HepG2 (cell line): ENCODE measurements around the gene GPBAR1. TPM values are rescaled to one million over a fixed set of nuclear protein-coding genes. Genes with fewer than 3 reads are reported as not detected.

Experiments
- FLYWCH1 ChIP-seq: sonication (generic); formaldehyde crosslinking; IDR thresholded peaks from 2 replicates; pipeline ENCODE4 v1.8.1; 2023; ENCODE audit warnings: mild to moderate bottlenecking, missing genetic modification reagents
- LCORL ChIP-seq, 2 experiments: fragments of 450-650 bp in 1 of 2; sonication (generic) in 1 of 2; formaldehyde crosslinking in 1 of 2; IDR thresholded peaks; 2 replicates each; pipeline versions ENCODE4 v1.5.0 to v1.6.1; 2017 to 2020; ENCODE audit warnings: antibody characterized with exemption in 1 of 2, missing genetic modification reagents in 1 of 2
- MEF2D ChIP-seq: sonication (generic); formaldehyde crosslinking; IDR thresholded peaks from 2 replicates; pipeline ENCODE4 v1.5.1; 2020; ENCODE audit warnings: mild to moderate bottlenecking, missing genetic modification reagents
- NONO ChIP-seq, 2 experiments: fragments of 450-650 bp in 1 of 2; sonication (generic) in 1 of 2; formaldehyde crosslinking in 1 of 2; IDR thresholded peaks in 1 of 2; conservative IDR thresholded peaks in 1 of 2; 2 replicates each; pipeline versions ENCODE4 v1.6.1 to v1.8.0; 2017 to 2022; ENCODE audit warnings: mild to moderate bottlenecking in 1 of 2, missing genetic modification reagents in 1 of 2, moderate library complexity in 1 of 2
- RAD51 ChIP-seq: fragments of 450-650 bp; IDR thresholded peaks from 2 replicates; pipeline ENCODE4 v1.6.1; 2016; ENCODE audit warnings: borderline replicate concordance
- RARA ChIP-seq: IDR thresholded peaks from 2 replicates; pipeline ENCODE4 v1.6.1; 2016; ENCODE audit warnings: missing genetic modification reagents, missing compliant biosample characterization
- ZNF12 ChIP-seq: sonication (generic); formaldehyde crosslinking; IDR thresholded peaks from 2 replicates; pipeline ENCODE4 v1.5.0; 2020; ENCODE audit warnings: missing genetic modification reagents
- ZNF713 ChIP-seq: sonication (generic); formaldehyde crosslinking; IDR thresholded peaks from 2 replicates; pipeline ENCODE4 v1.4.0; 2020; ENCODE audit warnings: mild to moderate bottlenecking, missing genetic modification reagents
- ZNF841 ChIP-seq: sonication (generic); formaldehyde crosslinking; IDR thresholded peaks from 2 replicates; pipeline ENCODE4 v1.8.1; 2023; ENCODE audit warnings: missing genetic modification reagents, borderline replicate concordance
- ZNF883 ChIP-seq: sonication (generic); formaldehyde crosslinking; IDR thresholded peaks from 2 replicates; pipeline ENCODE4 v1.5.1; 2020; ENCODE audit warnings: mild to moderate bottlenecking, missing genetic modification reagents; ENCODE audit errors: not compliant biosample characterization
- ZSCAN29 ChIP-seq: sonication (generic); formaldehyde crosslinking; conservative IDR thresholded peaks from 2 replicates; pipeline ENCODE4 v1.4.0; 2020; ENCODE audit warnings: mild to moderate bottlenecking, missing genetic modification reagents
- ZSCAN9 ChIP-seq: IDR thresholded peaks from 2 replicates; pipeline ENCODE4 v1.6.1; 2016; ENCODE audit warnings: borderline replicate concordance
- polyA plus RNA-seq, 8 experiments: library from polyadenylated mRNA; depleted of rRNA in 3 of 8; stranded (reverse) in 7 of 8; unstranded in 1 of 8; fragments of >200 nt; fragmentation: Illumina TruSeq in 4 of 8; extraction: Trizol in 4 of 8; gene quantifications; 2 replicates each; pipeline versions ENCODE4 v1.2.1 to v1.2.3, GENCODE V29; 2011 to 2016; ENCODE audit warnings: low read depth in 4 of 8, missing spikeins in 1 of 8, mixed read lengths in 1 of 8; ENCODE audit not compliant: insufficient read depth in 1 of 8
- total RNA-seq, 5 experiments: library from RNA; depleted of rRNA; stranded (reverse); fragments of >200 nt; fragmentation: Illumina TruSeq; extraction: Trizol; gene quantifications; 2 replicates each; pipeline ENCODE4 v1.2.3, GENCODE V29; 2016; ENCODE audit warnings: low read depth in 1 of 5
- TF ChIP-seq, protein P1 (sequence below): sonication (generic); formaldehyde crosslinking; IDR thresholded peaks from 2 replicates; pipeline ENCODE4 v1.9.0; 2021; ENCODE audit warnings: missing genetic modification reagents, borderline replicate concordance
- TF ChIP-seq, protein P2 (sequence below): sonication (generic); formaldehyde crosslinking; IDR thresholded peaks from 2 replicates; pipeline ENCODE4 v1.4.0; 2020; ENCODE audit warnings: missing genetic modification reagents, borderline replicate concordance
- TF ChIP-seq, protein P3 (sequence below): sonication (generic); formaldehyde crosslinking; IDR thresholded peaks from 2 replicates; pipeline ENCODE4 v1.4.0; 2020; ENCODE audit warnings: missing genetic modification reagents

GPBAR1 gene
- total and polyA plus RNA-seq, 2 of the 13 experiments (the other 11 are each of a cell fraction or from before 2014, with no cell fraction given): 0.05 to 0.09 TPM

DNA sequence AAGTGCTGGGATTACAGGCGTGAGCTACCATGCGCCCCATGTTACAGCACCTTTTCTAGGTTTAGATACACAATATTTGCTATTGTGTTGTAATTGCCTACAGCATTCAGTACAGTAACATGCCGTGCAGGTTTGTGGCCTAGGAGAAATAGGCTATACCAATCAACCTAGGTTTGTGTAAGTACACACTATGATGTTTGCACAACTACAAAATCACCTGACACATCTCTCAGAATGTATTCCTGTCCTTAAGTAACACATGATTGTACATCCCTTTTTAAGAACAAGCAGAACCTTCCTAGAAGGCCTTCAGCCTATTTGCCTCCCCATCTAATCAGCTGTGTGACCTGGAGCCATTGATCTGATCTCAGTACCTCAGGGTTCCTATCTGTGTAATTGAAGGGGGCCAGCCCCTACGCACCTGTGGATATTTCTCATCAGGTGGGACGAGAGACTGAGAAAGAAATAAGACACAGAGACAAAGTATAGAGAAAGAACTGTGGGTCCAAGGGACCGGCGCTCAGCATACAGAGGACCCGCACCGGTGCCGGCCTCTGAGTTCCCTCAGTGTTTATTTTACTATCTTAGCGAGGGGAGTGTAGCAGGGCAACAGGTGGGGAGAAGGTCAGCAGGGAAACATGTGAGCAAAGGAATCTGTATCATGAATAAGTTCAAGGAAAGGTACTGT is 50.2 kb downstream of the GPBAR1 start (continued):
- TF ChIP-seq FLYWCH1 (CRISPR knock-in tag) (no peak), ZNF883 (CRISPR knock-in tag) (no peak), ZNF713 (no peak), ZSCAN9 (no peak; the same call in 1 of the 2 replicates), RAD51 (no peak), ZSCAN29 (CRISPR knock-in tag) (no peak), ZNF12 (no peak), MEF2D (CRISPR knock-in tag) (no peak; the same call in 1 of the 2 replicates), RARA (peak; percentile 76), NONO (IDR thresholded peaks at IDR 0.05) (no peak), NONO (CRISPR knock-in tag; conservative IDR thresholded peaks at IDR 0.05) (no peak), ZNF841 (CRISPR knock-in tag) (no peak), LCORL (IDR thresholded peaks at IDR 0.05) (no peak), LCORL (CRISPR knock-in tag; IDR thresholded peaks at IDR 0.05) (peak; percentile 9)
- TF ChIP-seq, protein P1, sequence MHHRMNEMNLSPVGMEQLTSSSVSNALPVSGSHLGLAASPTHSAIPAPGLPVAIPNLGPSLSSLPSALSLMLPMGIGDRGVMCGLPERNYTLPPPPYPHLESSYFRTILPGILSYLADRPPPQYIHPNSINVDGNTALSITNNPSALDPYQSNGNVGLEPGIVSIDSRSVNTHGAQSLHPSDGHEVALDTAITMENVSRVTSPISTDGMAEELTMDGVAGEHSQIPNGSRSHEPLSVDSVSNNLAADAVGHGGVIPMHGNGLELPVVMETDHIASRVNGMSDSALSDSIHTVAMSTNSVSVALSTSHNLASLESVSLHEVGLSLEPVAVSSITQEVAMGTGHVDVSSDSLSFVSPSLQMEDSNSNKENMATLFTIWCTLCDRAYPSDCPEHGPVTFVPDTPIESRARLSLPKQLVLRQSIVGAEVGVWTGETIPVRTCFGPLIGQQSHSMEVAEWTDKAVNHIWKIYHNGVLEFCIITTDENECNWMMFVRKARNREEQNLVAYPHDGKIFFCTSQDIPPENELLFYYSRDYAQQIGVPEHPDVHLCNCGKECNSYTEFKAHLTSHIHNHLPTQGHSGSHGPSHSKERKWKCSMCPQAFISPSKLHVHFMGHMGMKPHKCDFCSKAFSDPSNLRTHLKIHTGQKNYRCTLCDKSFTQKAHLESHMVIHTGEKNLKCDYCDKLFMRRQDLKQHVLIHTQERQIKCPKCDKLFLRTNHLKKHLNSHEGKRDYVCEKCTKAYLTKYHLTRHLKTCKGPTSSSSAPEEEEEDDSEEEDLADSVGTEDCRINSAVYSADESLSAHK (CRISPR knock-in tag): 0 out of 2 replicates have a peak, but pooled peaks have one; percentile 32
- TF ChIP-seq, protein P2, sequence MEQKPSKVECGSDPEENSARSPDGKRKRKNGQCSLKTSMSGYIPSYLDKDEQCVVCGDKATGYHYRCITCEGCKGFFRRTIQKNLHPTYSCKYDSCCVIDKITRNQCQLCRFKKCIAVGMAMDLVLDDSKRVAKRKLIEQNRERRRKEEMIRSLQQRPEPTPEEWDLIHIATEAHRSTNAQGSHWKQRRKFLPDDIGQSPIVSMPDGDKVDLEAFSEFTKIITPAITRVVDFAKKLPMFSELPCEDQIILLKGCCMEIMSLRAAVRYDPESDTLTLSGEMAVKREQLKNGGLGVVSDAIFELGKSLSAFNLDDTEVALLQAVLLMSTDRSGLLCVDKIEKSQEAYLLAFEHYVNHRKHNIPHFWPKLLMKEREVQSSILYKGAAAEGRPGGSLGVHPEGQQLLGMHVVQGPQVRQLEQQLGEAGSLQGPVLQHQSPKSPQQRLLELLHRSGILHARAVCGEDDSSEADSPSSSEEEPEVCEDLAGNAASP (CRISPR knock-in tag): no peak
- TF ChIP-seq, protein P3, sequence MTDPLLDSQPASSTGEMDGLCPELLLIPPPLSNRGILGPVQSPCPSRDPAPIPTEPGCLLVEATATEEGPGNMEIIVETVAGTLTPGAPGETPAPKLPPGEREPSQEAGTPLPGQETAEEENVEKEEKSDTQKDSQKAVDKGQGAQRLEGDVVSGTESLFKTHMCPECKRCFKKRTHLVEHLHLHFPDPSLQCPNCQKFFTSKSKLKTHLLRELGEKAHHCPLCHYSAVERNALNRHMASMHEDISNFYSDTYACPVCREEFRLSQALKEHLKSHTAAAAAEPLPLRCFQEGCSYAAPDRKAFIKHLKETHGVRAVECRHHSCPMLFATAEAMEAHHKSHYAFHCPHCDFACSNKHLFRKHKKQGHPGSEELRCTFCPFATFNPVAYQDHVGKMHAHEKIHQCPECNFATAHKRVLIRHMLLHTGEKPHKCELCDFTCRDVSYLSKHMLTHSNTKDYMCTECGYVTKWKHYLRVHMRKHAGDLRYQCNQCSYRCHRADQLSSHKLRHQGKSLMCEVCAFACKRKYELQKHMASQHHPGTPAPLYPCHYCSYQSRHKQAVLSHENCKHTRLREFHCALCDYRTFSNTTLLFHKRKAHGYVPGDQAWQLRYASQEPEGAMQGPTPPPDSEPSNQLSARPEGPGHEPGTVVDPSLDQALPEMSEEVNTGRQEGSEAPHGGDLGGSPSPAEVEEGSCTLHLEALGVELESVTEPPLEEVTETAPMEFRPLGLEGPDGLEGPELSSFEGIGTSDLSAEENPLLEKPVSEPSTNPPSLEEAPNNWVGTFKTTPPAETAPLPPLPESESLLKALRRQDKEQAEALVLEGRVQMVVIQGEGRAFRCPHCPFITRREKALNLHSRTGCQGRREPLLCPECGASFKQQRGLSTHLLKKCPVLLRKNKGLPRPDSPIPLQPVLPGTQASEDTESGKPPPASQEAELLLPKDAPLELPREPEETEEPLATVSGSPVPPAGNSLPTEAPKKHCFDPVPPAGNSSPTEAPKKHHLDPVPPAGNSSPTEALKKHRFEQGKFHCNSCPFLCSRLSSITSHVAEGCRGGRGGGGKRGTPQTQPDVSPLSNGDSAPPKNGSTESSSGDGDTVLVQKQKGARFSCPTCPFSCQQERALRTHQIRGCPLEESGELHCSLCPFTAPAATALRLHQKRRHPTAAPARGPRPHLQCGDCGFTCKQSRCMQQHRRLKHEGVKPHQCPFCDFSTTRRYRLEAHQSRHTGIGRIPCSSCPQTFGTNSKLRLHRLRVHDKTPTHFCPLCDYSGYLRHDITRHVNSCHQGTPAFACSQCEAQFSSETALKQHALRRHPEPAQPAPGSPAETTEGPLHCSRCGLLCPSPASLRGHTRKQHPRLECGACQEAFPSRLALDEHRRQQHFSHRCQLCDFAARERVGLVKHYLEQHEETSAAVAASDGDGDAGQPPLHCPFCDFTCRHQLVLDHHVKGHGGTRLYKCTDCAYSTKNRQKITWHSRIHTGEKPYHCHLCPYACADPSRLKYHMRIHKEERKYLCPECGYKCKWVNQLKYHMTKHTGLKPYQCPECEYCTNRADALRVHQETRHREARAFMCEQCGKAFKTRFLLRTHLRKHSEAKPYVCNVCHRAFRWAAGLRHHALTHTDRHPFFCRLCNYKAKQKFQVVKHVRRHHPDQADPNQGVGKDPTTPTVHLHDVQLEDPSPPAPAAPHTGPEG (CRISPR knock-in tag): no peak
